OCI-LY7 (cell line): ENCODE results near the gene RBBP5.

Experiments used
- CTCF ChIP-seq: fragments of 200-600 bp; sonication (generic); conservative IDR thresholded peaks from 2 replicates; pipeline ENCODE4 v1.5.1; 2014; ENCODE audit warnings: mild to moderate bottlenecking, antibody characterized with exemption, low read length, moderate library complexity, mixed read lengths
- EZH2phosphoT487 ChIP-seq: fragments of 200-600 bp; sonication (generic); IDR thresholded peaks from 2 replicates; pipeline ENCODE4 v1.6.1; 2018; ENCODE audit warnings: low read depth, borderline replicate concordance, mild to moderate bottlenecking, mixed run types, antibody characterized with exemption, low read length, moderate library complexity, mixed read lengths

GRCh38 chr1:205161076-205161475, 39.3 kb upstream of the RBBP5 start:
- TF ChIP-seq CTCF = no peak
- no peak for TF ChIP-seq EZH2phosphoT487
